NCI-H1694 (cell line): Measurements from ENCODE around the gene CERS3.
"Not testable (repeated sequence)": the region's sequence is repeated elsewhere in the genome, so short reads cannot be mapped to it uniquely, and the experiment has no call there.

Experiments used
- DNase-seq: peaks from one replicate; lab custom pipeline; 2025; lab: John Stamatoyannopoulos, UW

Gene CERS3

GRCh38 chr15:100464888-100465287, 63.9 kb downstream of the CERS3 start:
- DNase-seq: no peak

GRCh38 chr15:100464256-100464655, 64.5 kb downstream of the CERS3 start:
- DNase-seq: no peak

DNA sequence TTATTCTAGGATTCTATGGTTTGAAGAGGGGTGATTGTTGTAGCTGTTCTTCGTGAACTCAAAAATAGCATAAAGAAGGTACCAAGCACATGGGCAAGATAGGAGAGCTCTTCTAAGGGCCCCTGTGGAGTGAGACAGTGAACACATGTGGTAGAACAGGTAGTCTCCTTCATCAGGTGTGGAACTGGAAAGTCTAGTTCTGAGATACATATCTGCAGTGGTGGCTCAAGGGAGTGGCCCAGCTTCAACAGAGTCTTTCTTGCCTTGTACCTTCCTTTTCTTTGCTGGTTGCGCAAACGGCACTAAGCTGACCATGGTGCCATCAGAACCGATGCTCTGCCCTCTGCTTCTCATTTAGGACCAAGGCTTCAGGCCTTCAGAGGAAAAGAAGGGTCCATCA, 65.2 kb downstream of the CERS3 start:
- DNase-seq: no peak

- DNase-seq: no peak
Measured at GRCh38 chr15:100461049-100461448, 67.7 kb downstream of the CERS3 start.

DNA sequence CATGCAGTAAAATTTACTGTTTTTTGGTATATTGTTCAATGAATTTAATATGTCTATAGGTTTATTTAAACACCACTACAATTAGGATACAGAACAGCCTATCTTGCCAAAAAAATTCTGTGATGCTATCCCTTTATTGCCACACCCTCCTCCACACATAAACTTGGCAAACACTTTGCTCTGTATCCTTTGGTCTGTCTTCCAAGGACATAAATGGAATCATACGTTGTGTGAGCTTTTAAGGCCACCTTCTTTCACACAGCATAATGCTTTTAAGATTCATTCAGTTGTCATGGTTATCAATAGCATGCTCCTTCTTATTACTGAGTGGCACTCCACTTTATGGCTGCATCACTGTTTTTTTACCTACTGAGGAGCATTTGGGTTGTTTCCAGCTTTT, 71.5 kb downstream of the CERS3 start:
- no peak for DNase-seq

DNA sequence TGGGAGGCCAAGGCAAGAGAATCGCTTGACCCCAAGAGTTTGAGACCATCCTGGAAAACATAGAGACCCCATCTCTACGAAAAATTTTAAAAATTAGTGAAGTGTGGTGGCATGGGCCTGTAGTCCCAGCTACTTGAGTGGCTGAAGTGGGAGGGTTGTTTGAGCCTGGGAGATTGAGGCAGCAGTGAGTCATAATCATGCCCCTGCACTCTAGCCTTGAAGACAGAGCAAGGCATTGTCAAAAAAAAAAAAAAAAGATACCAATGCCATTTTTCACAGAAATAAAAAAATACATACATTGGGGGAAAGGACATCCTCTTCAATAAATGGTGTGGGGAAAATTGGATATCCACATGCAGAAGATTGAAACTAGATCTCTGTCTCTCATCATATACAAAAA, 74.6 kb downstream of the CERS3 start:
- DNase-seq: no peak

- DNase-seq: no peak
Measured at GRCh38 chr15:100448481-100448880, 80.3 kb downstream of the CERS3 start.

- not testable (repeated sequence) for DNase-seq
Measured at GRCh38 chr15:100441063-100441462, 87.7 kb downstream of the CERS3 start.

GRCh38 chr15:100439514-100439913, 89.2 kb downstream of the CERS3 start:
- no peak for DNase-seq

GRCh38 chr15:100438570-100438969, 90.2 kb downstream of the CERS3 start:
- DNase-seq: no peak

DNA sequence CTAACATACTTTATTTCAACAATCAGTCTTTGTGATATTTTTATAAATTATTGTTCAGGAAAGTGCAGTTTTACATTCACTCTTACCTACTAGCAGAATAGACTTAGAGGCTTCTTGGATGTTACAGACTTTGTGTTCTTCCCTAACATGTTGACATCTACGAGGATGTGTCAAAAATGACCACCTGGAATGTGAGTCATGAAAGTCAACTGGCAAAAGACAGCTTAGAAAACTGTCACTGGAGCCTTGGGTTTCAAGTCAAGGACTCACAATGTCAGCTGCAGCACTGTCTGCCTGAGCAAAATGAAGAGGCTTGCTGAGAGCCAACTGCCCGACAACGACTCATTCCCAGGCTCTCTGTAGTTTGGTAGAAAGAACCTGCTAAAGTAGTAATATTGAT, 91.5 kb downstream of the CERS3 start:
- DNase-seq: no peak

GRCh38 chr15:100434561-100434960, 94.2 kb downstream of the CERS3 start:
- no peak for DNase-seq

DNA sequence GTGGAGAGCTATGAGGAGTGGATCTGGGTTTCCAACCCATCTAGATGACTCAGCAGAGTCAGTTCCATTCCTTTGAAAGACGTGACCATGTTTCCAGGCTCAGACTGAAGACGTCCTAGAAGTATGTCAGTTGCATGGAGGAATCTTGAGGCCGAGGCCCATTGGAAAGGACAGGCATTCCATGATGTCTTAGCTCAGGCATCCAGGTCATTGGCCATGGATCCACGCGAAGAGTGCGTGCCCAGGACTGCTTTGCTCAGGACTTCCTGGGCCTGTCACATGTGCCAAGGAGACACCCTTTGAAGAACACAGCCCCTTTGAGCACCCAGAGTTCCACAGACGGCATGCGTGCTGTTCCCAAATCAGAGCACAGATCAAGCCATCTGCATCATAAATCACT, 94.7 kb downstream of the CERS3 start:
- no peak for DNase-seq

- no peak for DNase-seq
Measured at GRCh38 chr15:100433304-100433703, 95.4 kb downstream of the CERS3 start.

DNA sequence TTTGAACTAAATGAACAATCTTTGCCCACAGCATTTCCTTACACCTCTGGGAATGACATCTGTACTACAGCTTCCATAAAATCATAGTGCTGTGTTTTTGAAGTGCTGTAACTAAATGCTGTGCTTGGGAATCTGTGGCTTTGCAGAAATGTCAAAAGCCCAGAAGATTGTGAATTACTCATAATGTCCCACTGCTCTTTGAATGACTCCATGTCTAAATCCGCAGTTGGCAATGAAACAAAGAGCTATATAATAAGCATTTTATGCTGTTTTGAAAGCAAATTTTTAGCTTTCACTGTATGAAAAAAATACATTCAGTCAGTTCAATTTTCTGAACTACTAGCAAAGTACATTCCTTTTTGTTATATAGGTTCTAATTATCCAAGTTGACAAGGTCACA, 98.3 kb downstream of the CERS3 start:
- no peak for DNase-seq

- DNase-seq: no peak
Measured at GRCh38 chr15:100429116-100429728, 99.5 kb downstream of the CERS3 start.

GRCh38 chr15:100426937-100427336, 101.8 kb downstream of the CERS3 start:
- no peak for DNase-seq

- DNase-seq: no peak
Measured at GRCh38 chr15:100405179-100405578, 123.6 kb downstream of the CERS3 start.

DNA sequence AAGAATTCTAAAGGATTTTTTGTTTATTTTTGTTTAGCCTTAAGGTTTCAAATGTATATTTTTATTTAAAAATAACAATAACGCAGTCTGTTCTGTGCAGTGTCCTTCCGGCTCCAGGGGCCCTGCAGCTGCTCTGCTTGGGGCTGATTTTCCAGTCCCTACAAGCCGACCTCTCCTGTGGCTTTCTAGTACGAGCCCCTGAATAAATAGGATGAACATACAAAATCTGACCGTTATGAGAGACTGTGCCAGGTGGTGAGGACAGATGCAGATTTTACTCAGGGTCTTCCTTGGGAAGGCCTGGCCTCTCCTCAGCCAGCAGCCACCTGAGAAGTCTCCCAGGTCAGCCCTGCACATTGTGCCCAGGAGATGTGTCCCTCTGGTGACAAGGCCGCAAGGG, 127.8 kb downstream of the CERS3 start:
- no peak for DNase-seq

DNA sequence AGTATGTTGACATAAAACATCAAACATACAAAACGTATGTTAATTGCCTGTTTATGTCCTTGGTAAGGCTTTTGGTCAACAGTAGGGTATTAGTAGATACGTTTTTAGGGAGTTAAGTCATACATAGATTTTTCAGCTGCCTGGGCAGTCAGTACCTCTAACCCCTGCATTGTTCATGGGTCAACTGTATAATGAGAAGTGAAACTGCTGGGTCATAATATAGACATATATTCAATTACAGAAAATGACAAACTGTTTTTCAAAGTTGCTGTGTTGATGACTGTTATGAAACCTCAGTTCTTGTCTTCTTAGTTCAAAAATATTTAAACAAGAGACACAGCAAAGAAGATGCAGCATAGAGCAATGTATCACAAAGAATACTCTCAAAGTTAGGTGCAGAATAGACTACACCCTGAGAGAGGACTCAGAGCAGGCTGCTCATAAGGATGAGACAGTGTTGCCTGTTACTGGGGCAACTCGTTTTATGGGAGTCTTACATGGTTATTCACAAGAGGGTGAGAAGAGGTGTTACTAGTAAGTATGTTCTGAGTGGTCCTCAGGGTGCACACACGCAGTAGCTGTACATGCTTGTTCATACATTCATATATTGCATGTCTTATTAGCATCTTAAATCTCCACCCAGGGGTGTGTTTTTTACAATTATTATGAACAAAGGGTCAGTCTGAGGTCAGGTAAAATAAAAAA, 133.9 kb downstream of the CERS3 start:
- no peak for DNase-seq

- DNase-seq: no peak
Measured at GRCh38 chr15:100393008-100393407, 135.7 kb downstream of the CERS3 start.

- no peak for DNase-seq
Measured at GRCh38 chr15:100385300-100386050, 143.3 kb downstream of the CERS3 start.

GRCh38 chr15:100384108-100384410, 144.7 kb downstream of the CERS3 start:
- DNase-seq: no peak
